OCI-M1 (cell line): ENCODE measurements around the gene SND1.
"Not testable (repeated sequence)": the region's sequence is repeated elsewhere in the genome, so short reads cannot be mapped to it uniquely, and the experiment has no call there.

Source experiments
- DNase-seq: peaks from one replicate; lab custom pipeline; 2025; lab: John Stamatoyannopoulos, UW

Gene SND1

GRCh38 chr7:128100225-128100948, 448.4 kb downstream of the SND1 start:
- DNase-seq, result no peak

GRCh38 chr7:128100949-128101713, 449.1 kb downstream of the SND1 start:
- DNase-seq, result no peak

DNA sequence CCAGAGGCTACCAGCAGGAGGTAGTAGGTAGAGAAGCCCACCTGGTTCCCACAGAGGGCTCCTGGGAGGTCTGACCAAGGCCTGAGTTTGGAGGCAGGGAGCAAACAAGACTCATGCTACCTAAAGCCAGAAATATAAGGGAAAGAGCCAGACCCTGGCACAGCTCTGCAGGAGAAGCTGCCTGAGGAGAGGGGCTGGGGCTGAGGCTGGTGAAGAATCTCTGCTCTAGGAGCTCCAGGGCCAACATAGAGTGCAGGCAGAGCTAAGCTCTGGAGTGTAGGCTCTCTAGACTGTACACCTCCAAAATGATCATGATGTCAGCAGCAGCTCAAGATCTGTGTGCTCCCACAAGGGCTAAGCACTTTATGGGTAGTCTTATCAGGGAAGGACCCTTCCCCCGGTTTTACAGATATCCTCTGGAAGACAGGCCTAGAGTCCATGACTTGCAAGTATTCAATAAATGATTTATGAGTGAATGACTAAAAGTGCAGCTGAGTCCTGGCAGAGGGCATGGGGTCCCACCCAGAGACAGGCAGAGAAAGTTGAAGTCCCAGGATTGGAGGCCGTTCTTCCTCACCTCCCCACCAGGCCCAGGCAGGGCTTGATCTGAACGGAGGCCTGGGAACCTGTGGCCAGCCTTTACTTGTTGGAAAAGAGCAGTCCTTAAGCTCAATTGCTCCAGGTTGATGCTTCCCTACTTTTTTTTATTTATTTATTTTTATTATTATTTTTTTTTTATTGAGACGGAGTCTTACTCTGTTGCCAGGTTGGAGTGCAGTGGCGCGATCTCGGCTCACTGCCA, 450.7 kb downstream of the SND1 start:
- no peak for DNase-seq

DNA sequence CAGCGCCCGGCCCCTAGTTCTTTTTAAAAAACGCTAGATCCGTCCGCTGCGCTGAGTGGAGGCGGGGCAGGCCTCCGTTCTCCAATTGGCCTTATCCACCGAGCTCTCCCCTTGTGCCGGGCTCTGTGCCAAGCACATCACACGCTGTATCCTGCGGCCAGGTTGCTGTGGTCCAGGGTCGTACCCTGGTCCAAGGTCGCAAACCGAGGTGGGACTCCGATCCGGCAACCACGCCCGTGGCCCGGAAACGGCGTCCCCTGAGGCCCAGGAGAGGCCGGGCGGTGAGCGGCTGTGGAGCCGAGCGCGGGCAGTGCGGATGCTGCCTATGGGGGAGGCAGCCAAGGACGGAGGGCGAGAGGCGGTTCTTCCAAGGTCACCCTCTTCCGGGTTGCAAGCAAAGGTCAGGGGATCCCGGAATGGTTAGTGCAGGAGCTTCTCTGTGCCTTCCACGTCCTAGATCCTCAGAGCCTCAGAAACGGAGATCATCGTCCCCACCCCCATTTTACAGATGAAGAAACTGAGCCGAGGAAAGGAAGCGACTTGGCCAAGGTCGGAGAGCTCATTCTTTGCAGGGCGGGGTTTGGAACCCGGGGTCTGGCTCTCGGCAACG, 451.6 kb downstream of the SND1 start:
- DNase-seq, result no peak

GRCh38 chr7:128104108-128104742, 452.2 kb downstream of the SND1 start:
- DNase-seq, result no peak

- DNase-seq, result no peak
Measured at GRCh38 chr7:128105228-128106022, 453.4 kb downstream of the SND1 start.

DNA sequence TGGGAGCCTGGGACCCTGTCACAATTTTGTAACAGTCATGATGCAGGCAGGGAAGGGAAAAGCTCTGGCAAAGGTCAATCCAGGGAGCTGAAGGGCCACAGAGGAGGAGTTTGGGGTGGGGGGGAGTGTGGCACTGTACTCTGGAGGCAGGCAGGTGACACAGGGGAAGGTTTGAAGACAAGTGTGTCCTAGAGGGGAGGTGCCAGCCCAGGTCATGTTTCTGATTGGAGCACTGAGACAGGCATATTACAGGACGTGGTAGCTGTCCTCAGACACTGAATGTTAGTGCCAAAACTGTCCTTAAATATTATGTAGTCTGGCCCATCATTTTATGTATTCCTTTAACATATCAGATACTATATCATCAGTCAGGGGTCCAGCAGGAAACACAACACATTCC, 454.8 kb downstream of the SND1 start:
- no peak for DNase-seq

GRCh38 chr7:128107516-128107915, 455.5 kb downstream of the SND1 start:
- not testable (repeated sequence) for DNase-seq

DNA sequence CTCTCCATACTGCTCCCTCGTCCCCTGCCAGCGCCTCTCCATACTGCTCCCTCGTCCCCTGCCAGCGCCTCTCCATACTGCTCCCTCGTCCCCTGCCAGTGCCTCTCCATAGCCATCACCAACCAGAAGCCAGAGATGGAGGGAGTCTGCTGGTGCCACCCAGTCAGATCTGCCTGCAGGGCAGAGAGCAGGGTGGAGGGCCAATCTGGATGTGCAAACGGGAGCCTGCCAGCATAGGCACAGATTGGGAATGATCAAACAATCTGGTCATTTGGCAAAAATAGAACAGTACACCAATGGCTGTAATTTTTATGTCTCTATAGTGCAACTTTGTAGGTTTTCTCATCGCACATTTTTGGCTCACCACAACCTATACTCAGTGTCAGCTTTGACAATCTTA, 456.1 kb downstream of the SND1 start:
- no peak for DNase-seq

DNA sequence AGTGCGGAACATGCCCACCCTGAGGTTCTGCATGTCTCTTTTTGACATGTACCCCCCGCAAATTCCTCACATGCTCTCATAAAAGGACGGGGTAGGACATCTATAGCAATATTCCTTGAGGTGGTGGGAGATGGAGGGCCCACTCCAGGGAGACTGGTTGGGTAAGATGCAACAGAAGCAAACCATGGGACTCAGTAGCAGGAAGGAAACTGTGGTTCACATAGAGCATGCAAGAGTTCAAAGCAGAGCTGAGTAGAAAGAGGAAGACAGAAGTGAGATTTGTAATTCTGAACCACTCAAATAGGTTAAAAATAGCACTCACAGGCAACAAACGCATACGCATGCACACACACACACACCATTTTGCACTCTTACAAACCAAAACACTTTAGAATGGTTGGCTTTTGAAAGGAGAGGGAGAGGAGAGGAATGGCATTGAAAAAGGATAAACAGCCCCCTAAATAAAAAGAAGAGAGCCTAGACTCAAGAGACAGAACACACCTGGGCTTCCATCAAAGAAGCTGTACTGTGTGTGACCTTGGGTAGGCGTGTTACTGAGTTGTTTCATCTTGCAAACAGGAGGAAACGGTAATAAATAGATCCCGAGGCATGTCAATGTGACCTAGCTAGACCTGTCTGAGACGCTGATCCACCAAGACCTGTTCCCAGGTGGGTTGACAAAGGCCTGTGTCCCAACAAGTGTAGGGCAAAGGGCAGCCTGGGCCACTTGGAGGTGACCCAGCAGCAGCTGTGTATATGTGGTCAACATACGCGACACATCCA, 456.8 kb downstream of the SND1 start:
- no peak for DNase-seq

- peak; percentile 5 for DNase-seq
Measured at GRCh38 chr7:128109424-128109969, 457.5 kb downstream of the SND1 start.

DNA sequence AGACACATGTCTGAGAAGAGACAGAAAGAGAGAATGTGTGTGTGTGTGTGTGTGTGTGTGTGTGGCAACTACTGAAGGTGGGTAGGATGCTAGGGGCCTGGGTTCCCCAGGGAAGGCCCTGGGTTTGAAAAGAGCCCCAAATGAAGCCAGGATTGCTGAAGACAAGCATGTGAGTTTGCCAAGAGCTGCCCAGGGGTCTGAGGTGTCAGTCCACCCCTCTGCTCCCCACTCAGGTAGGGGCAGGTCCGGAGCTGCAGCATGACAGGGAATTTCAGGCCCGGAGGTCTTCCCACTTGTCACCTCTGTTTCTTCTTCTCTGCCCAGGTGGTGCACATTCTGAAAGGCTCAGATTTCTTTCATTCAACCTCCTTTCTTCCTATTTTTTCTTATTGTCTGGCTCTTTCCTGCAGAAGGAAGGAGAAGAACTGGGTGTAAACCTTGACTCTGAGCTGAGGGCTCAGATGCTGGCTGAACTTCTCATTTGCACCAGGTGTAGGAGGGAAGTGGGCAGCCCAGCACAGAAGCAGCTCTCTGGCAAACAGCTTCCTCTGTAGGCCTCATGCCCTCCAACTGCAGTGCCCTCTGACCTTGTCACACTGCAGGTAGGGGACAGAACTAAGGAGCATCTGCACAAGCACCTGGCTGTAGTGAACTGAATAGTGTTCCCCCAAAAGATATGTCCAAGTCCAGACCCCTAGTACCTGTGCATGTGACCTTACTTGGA, 458.8 kb downstream of the SND1 start:
- DNase-seq, result no peak

GRCh38 chr7:128112018-128112780, 460.2 kb downstream of the SND1 start:
- DNase-seq, result no peak

DNA sequence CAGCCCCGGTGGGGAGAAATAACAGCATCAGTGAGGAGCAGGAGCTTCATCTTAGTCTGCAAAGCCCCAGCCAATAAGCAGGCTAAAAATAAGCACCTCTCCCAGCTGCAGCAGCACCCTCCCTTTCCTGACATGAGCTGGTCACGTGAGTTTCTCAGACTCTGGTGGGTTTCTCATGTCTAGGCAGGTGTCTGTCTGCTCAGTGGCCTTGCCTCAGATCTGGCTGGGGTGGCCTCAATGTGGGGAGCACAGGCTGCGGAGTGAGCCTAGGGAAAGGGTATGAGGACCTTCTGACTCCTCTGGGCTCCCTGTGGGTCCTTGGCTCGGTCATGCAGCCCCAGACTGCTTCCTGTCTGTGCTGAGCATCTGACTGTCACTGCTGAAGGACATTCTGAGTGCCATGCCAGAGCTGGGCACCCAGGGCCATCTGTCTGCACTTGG, 460.8 kb downstream of the SND1 start:
- DNase-seq, result no peak

DNA sequence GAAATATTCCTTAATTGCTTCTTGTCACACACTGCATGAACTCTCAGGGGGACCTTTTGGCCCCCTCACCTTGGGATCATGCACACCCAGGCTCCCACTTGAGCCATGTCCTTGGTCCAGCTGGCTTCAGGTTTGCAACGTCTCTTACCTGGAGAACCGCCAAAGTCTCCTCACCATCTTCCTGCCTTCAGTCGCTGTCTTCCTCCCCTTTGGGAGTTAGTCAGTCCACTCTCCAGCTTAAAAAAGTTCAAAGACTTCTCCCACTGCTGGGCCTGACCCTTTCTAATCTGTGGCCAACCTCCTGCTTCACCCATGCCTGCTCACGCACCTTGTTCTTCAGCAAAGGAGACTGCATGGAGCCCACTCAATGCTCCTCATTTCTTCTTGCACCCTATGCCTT, 461.8 kb downstream of the SND1 start:
- DNase-seq, result no peak

GRCh38 chr7:128114806-128115205, 462.8 kb downstream of the SND1 start:
- DNase-seq, result no peak

- no peak for DNase-seq
Measured at GRCh38 chr7:128115336-128115820, 463.4 kb downstream of the SND1 start.
